Activated naive CD4-positive, alpha-beta T cell treated with anti-CD3 and anti-CD28 coated beads, Interleukin-2, amount 50 U/mL, for 24 hours (primary cell): ENCODE measurements around the gene OSR1.

Experiments
- H3K27ac Mint-ChIP-seq: one replicate; pipeline ENCODE4 v1.8.0; 2021; ENCODE audit warnings: mild to moderate bottlenecking, mixed read lengths
- H3K27me3 Mint-ChIP-seq: one replicate; pipeline ENCODE4 v1.8.0; 2021; ENCODE audit warnings: mixed read lengths
- H3K36me3 Mint-ChIP-seq: one replicate; pipeline ENCODE4 v1.8.0; 2021; ENCODE audit warnings: mixed read lengths
- H3K4me1 Mint-ChIP-seq: one replicate; pipeline ENCODE4 v1.8.0; 2021; ENCODE audit warnings: mixed read lengths
- H3K4me3 Mint-ChIP-seq: one replicate; pipeline ENCODE4 v1.8.0; 2021; ENCODE audit warnings: mild to moderate bottlenecking, mixed read lengths
- H3K9me3 Mint-ChIP-seq: one replicate; pipeline ENCODE4 v1.8.0; 2021; ENCODE audit warnings: mixed read lengths

Gene OSR1

GRCh38 chr2:19351899-19352697 is 6.3 kb downstream of the OSR1 start:
- no peaks in the 10 kb centered on the region for H3K9me3 Mint-ChIP-seq
- H3K27ac Mint-ChIP-seq, result no peak overlapping the region
- peaks cover 35% of the 10 kb centered on the region for H3K4me1 Mint-ChIP-seq
- H3K27me3 Mint-ChIP-seq, result peaks cover 60% of the 10 kb centered on the region
- no peaks in the 10 kb centered on the region for H3K36me3 Mint-ChIP-seq
- peak overlapping the region; percentile 15 for H3K4me3 Mint-ChIP-seq

- no peak overlapping the region for H3K27ac Mint-ChIP-seq
- no peaks in the 10 kb centered on the region for H3K9me3 Mint-ChIP-seq
- peak overlapping the region; percentile 73 for H3K4me3 Mint-ChIP-seq
- no peaks in the 10 kb centered on the region for H3K36me3 Mint-ChIP-seq
- H3K4me1 Mint-ChIP-seq, result peaks cover 33% of the 10 kb centered on the region
- peaks cover 54% of the 10 kb centered on the region for H3K27me3 Mint-ChIP-seq
Measured at GRCh38 chr2:19351499-19351898, 6.9 kb downstream of the OSR1 start.

GRCh38 chr2:19350678-19351401 is 7.6 kb downstream of the OSR1 start:
- H3K4me1 Mint-ChIP-seq, result peaks cover 28% of the 10 kb centered on the region
- H3K27ac Mint-ChIP-seq, result no peak overlapping the region
- no peaks in the 10 kb centered on the region for H3K9me3 Mint-ChIP-seq
- H3K4me3 Mint-ChIP-seq, result peak overlapping the region; percentile 73
- no peaks in the 10 kb centered on the region for H3K36me3 Mint-ChIP-seq
- peaks cover 48% of the 10 kb centered on the region for H3K27me3 Mint-ChIP-seq

GRCh38 chr2:19349911-19350677 is 8.3 kb downstream of the OSR1 start:
- peaks cover 43% of the 10 kb centered on the region for H3K27me3 Mint-ChIP-seq
- H3K27ac Mint-ChIP-seq, result no peak overlapping the region
- no peaks in the 10 kb centered on the region for H3K36me3 Mint-ChIP-seq
- no peak overlapping the region for H3K4me3 Mint-ChIP-seq
- H3K4me1 Mint-ChIP-seq, result peaks cover 28% of the 10 kb centered on the region
- H3K9me3 Mint-ChIP-seq, result no peaks in the 10 kb centered on the region

- Mint-ChIP-seq H3K4me3 (peak overlapping the region; percentile 26), H3K9me3 (no peaks in the 10 kb centered on the region), H3K4me1 (peaks cover 28% of the 10 kb centered on the region), H3K27ac (no peak overlapping the region), H3K36me3 (no peaks in the 10 kb centered on the region), H3K27me3 (peaks cover 29% of the 10 kb centered on the region)
Measured at GRCh38 chr2:19348692-19349091, 9.7 kb downstream of the OSR1 start.

- H3K4me1 Mint-ChIP-seq, result peaks cover 28% of the 10 kb centered on the region
- H3K36me3 Mint-ChIP-seq, result no peaks in the 10 kb centered on the region
- peak overlapping the region; percentile 97 for H3K27ac Mint-ChIP-seq
- H3K27me3 Mint-ChIP-seq, result peaks cover 21% of the 10 kb centered on the region
- no peaks in the 10 kb centered on the region for H3K9me3 Mint-ChIP-seq
- peak overlapping the region; percentile 95 for H3K4me3 Mint-ChIP-seq
Measured at GRCh38 chr2:19347619-19348562, 10.5 kb downstream of the OSR1 start.

GRCh38 chr2:19346983-19347618 is 11.3 kb downstream of the OSR1 start:
- H3K4me3 Mint-ChIP-seq, result peak overlapping the region; percentile 95
- peaks cover 2% of the 10 kb centered on the region for H3K36me3 Mint-ChIP-seq
- peak overlapping the region; percentile 97 for H3K27ac Mint-ChIP-seq
- H3K9me3 Mint-ChIP-seq, result no peaks in the 10 kb centered on the region
- H3K4me1 Mint-ChIP-seq, result peaks cover 23% of the 10 kb centered on the region
- peaks cover 17% of the 10 kb centered on the region for H3K27me3 Mint-ChIP-seq

- no peaks in the 10 kb centered on the region for H3K4me1 Mint-ChIP-seq
- H3K27ac Mint-ChIP-seq, result no peak overlapping the region
- H3K4me3 Mint-ChIP-seq, result no peak overlapping the region
- peaks cover 12% of the 10 kb centered on the region for H3K36me3 Mint-ChIP-seq
- no peaks in the 10 kb centered on the region for H3K27me3 Mint-ChIP-seq
- no peaks in the 10 kb centered on the region for H3K9me3 Mint-ChIP-seq
Measured at GRCh38 chr2:19337742-19338141, 20.7 kb downstream of the OSR1 start.

- no peaks in the 10 kb centered on the region for H3K9me3 Mint-ChIP-seq
- peaks cover 11% of the 10 kb centered on the region for H3K36me3 Mint-ChIP-seq
- H3K27me3 Mint-ChIP-seq, result no peaks in the 10 kb centered on the region
- no peaks in the 10 kb centered on the region for H3K4me1 Mint-ChIP-seq
- no peak overlapping the region for H3K27ac Mint-ChIP-seq
- H3K4me3 Mint-ChIP-seq, result no peak overlapping the region
Measured at GRCh38 chr2:19337202-19337601, 21.2 kb downstream of the OSR1 start.

GRCh38 chr2:19336781-19337180 is 21.6 kb downstream of the OSR1 start:
- H3K27ac Mint-ChIP-seq, result no peak overlapping the region
- no peaks in the 10 kb centered on the region for H3K27me3 Mint-ChIP-seq
- no peak overlapping the region for H3K4me3 Mint-ChIP-seq
- no peaks in the 10 kb centered on the region for H3K4me1 Mint-ChIP-seq
- no peaks in the 10 kb centered on the region for H3K9me3 Mint-ChIP-seq
- peaks cover 9% of the 10 kb centered on the region for H3K36me3 Mint-ChIP-seq

GRCh38 chr2:19332503-19332902 is 25.9 kb downstream of the OSR1 start:
- H3K4me1 Mint-ChIP-seq, result no peaks in the 10 kb centered on the region
- no peak overlapping the region for H3K27ac Mint-ChIP-seq
- H3K36me3 Mint-ChIP-seq, result peaks cover 4% of the 10 kb centered on the region
- H3K9me3 Mint-ChIP-seq, result no peaks in the 10 kb centered on the region
- H3K4me3 Mint-ChIP-seq, result no peak overlapping the region
- H3K27me3 Mint-ChIP-seq, result no peaks in the 10 kb centered on the region

GRCh38 chr2:19331450-19331849 is 27.0 kb downstream of the OSR1 start:
- Mint-ChIP-seq H3K4me1 (no peaks in the 10 kb centered on the region), H3K27ac (no peak overlapping the region), H3K36me3 (peaks cover 4% of the 10 kb centered on the region), H3K27me3 (no peaks in the 10 kb centered on the region), H3K9me3 (no peaks in the 10 kb centered on the region), H3K4me3 (no peak overlapping the region)

GRCh38 chr2:19330436-19330835 is 28.0 kb downstream of the OSR1 start:
- no peak overlapping the region for H3K27ac Mint-ChIP-seq
- no peaks in the 10 kb centered on the region for H3K9me3 Mint-ChIP-seq
- no peak overlapping the region for H3K4me3 Mint-ChIP-seq
- H3K4me1 Mint-ChIP-seq, result no peaks in the 10 kb centered on the region
- H3K27me3 Mint-ChIP-seq, result no peaks in the 10 kb centered on the region
- H3K36me3 Mint-ChIP-seq, result peaks cover 4% of the 10 kb centered on the region

GRCh38 chr2:19329445-19329844 is 29.0 kb downstream of the OSR1 start:
- Mint-ChIP-seq H3K27me3 (no peaks in the 10 kb centered on the region), H3K4me1 (no peaks in the 10 kb centered on the region)

More at GRCh38 chr2:19329445-19329844, 29.0 kb downstream of the OSR1 start:
- Mint-ChIP-seq H3K4me3 (no peak overlapping the region), H3K27ac (no peak overlapping the region), H3K36me3 (peaks cover 4% of the 10 kb centered on the region), H3K9me3 (no peaks in the 10 kb centered on the region)
